SK-N-MC (cell line): Measurements from ENCODE around the gene CDX2.

Source experiments
- EZH2 ChIP-seq: fragments of 200-600 bp; sonication (generic); IDR thresholded peaks from one replicate; pipeline ENCODE4 v1.6.1; 2017; ENCODE audit warnings: antibody characterized with exemption
- POLR2AphosphoS5 ChIP-seq: IDR thresholded peaks from 2 replicates; pipeline ENCODE4 v1.6.1; 2012; ENCODE audit warnings: mild to moderate bottlenecking, low read depth, low read length, borderline replicate concordance

- TF ChIP-seq EZH2 (no peak), POLR2AphosphoS5 (no peak)
These were observed 14.7 kb downstream of the CDX2 start for GRCh38 chr13:27954406-27954851.
